ENCODE measurements around the gene RNF214.

DNA sequence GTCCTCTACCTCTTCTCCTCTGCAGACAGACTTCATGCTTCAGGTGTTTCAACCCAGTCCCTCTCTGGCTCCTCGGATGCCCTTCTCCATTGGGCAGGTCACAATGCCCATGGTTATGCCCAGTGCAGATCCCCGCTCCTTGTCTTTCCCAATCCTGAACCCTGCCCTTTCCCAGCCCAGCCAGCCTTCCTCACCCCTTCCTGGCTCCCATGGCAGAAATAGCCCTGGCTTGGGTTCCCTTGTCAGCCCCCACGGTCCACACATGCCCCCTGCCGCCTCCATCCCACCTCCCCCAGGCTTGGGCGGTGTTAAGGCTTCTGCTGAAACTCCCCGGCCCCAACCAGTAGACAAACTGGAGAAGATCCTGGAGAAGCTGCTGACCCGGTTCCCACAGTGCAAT lies 49.4 kb downstream of the RNF214 start:
- TF ChIP-seq, protein P1, sequence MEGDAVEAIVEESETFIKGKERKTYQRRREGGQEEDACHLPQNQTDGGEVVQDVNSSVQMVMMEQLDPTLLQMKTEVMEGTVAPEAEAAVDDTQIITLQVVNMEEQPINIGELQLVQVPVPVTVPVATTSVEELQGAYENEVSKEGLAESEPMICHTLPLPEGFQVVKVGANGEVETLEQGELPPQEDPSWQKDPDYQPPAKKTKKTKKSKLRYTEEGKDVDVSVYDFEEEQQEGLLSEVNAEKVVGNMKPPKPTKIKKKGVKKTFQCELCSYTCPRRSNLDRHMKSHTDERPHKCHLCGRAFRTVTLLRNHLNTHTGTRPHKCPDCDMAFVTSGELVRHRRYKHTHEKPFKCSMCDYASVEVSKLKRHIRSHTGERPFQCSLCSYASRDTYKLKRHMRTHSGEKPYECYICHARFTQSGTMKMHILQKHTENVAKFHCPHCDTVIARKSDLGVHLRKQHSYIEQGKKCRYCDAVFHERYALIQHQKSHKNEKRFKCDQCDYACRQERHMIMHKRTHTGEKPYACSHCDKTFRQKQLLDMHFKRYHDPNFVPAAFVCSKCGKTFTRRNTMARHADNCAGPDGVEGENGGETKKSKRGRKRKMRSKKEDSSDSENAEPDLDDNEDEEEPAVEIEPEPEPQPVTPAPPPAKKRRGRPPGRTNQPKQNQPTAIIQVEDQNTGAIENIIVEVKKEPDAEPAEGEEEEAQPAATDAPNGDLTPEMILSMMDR (conservative IDR thresholded peaks at IDR 0.05; ENCODE audit: low read depth, low read length): no peak
- no peak for TF ChIP-seq EZH2 (IDR thresholded peaks at IDR 0.05; ENCODE audit: borderline replicate concordance, low read depth, low read length, poor library complexity, severe bottlenecking)
